Peyer's patch (tissue), 4 donors: Measurements from ENCODE around the gene COPZ1. TPM values are rescaled to one million over a fixed set of nuclear protein-coding genes. Genes with fewer than 3 reads are reported as not detected.

ENCODE experiments used
- DNase-seq, 3 donors: peaks; one replicate each; pipeline ENCODE4 v3.0.0-alpha.2; 2017 to 2019
- H3K27ac ChIP-seq, 4 donors: fragments of 200-600 bp; sonication (generic); one replicate each; pipeline ENCODE4 v1.5.1; 2016 to 2019
- H3K27me3 ChIP-seq, 2 donors: fragments of 200-600 bp; sonication (generic); one replicate each; pipeline ENCODE4 v1.5.1; 2019
- H3K36me3 ChIP-seq, 3 donors: fragments of 200-600 bp; sonication (generic); one replicate each; pipeline ENCODE4 v1.5.1; 2016 to 2019
- H3K4me1 ChIP-seq, 4 donors: fragments of 200-600 bp; sonication (generic); one replicate each; pipeline ENCODE4 v1.5.1; 2016 to 2019
- H3K4me3 ChIP-seq, 4 donors: fragments of 200-600 bp; sonication (generic); 1 replicate in 3 of 4; 2 replicates in 1 of 4; pipeline ENCODE4 v1.5.1; 2016 to 2019; ENCODE audit warnings: mild to moderate bottlenecking in 1 of 4
- H3K9me3 ChIP-seq, 4 donors: fragments of 200-600 bp; sonication (generic); one replicate each; pipeline ENCODE4 v1.5.1; 2016 to 2019; ENCODE audit warnings: mild to moderate bottlenecking in 1 of 4
- CTCF ChIP-seq, 6 experiments: fragments of 450-650 bp in 4 of 6; fragments of 200-600 bp in 2 of 6; sonication (generic) in 1 of 6; IDR thresholded peaks; one replicate each; pipeline ENCODE4 v1.5.1; 2017 to 2019; ENCODE audit warnings: antibody characterized with exemption in 6 of 6, mild to moderate bottlenecking in 3 of 6, moderate library complexity in 1 of 6
- POLR2A ChIP-seq, 2 donors: fragments of 450-650 bp; IDR thresholded peaks; one replicate each; pipeline ENCODE4 v1.5.1; 2017; ENCODE audit warnings: antibody characterized with exemption in 2 of 2, mild to moderate bottlenecking in 2 of 2, moderate library complexity in 2 of 2
- total RNA-seq, 4 donors: library from RNA; depleted of rRNA; stranded (reverse); fragments of >200 nt; gene quantifications; one replicate each; pipeline ENCODE4 v1.1.0, GENCODE V29; 2016

COPZ1 gene
- total RNA-seq, 4 donors from 2014 or later, result 42.4 to 66.9 (median 54.2) TPM

GRCh38 chr12:54378796-54379397 is 54.0 kb downstream of the COPZ1 start:
- H3K36me3 ChIP-seq, result no peaks in the 10 kb centered on the region
- TF ChIP-seq POLR2A (IDR thresholded peaks at IDR 0.05) (no peak), CTCF (IDR thresholded peaks at IDR 0.05) (no peak)
- H3K27me3 ChIP-seq, result no peaks in the 10 kb centered on the region
- H3K4me1 ChIP-seq, result peaks cover 0 to 9% (median 2%) of the 10 kb centered on the region in 4 donors
- H3K9me3 ChIP-seq, result no peaks in the 10 kb centered on the region
- peak overlapping the region; percentile 39 to 65 (median 60) for H3K27ac ChIP-seq
- peak overlapping the region; percentile 20 to 56 (median 44) for H3K4me3 ChIP-seq
- DNase-seq, result peak in 2 of 3 donors; percentile 75 to 78

- Histone ChIP-seq H3K27me3 (no peaks in the 10 kb centered on the region), H3K4me3 (peak overlapping the region; percentile 6 to 56 (median 44)), H3K27ac (peak overlapping the region; percentile 39 to 65 (median 60)), H3K9me3 (no peaks in the 10 kb centered on the region), H3K4me1 (peaks cover 0 to 9% (median 4%) of the 10 kb centered on the region in 4 donors), H3K36me3 (no peaks in the 10 kb centered on the region)
- peak; percentile 89 to 95 (median 94) for DNase-seq
- TF ChIP-seq POLR2A (IDR thresholded peaks at IDR 0.05), result no peak
- TF ChIP-seq CTCF (IDR thresholded peaks at IDR 0.05), result peak; percentile 92 to 100 (median 100)
Measured at GRCh38 chr12:54379398-54380201, 54.7 kb downstream of the COPZ1 start.

- H3K9me3 ChIP-seq, result no peaks in the 10 kb centered on the region
- H3K36me3 ChIP-seq, result no peaks in the 10 kb centered on the region
- no peaks in the 10 kb centered on the region for H3K27me3 ChIP-seq
- no peak for TF ChIP-seq CTCF (IDR thresholded peaks at IDR 0.05)
- TF ChIP-seq POLR2A (IDR thresholded peaks at IDR 0.05), result no peak
- no peak overlapping the region for H3K27ac ChIP-seq
- peaks cover 0 to 16% (median 9%) of the 10 kb centered on the region in 4 donors for H3K4me1 ChIP-seq
- H3K4me3 ChIP-seq, result no peak overlapping the region
- DNase-seq, result no peak
Measured at GRCh38 chr12:54381136-54381535, 56.2 kb downstream of the COPZ1 start.

- no peak for DNase-seq
- Histone ChIP-seq H3K4me1 (peaks cover 0 to 30% (median 9%) of the 10 kb centered on the region in 4 donors), H3K27ac (peak overlapping the region in 2 of 4 donors; percentile 56 to 67), H3K27me3 (no peaks in the 10 kb centered on the region), H3K4me3 (no peak overlapping the region), H3K36me3 (no peaks in the 10 kb centered on the region), H3K9me3 (no peaks in the 10 kb centered on the region)
- TF ChIP-seq CTCF (IDR thresholded peaks at IDR 0.05) (no peak), POLR2A (IDR thresholded peaks at IDR 0.05) (no peak)
Measured at GRCh38 chr12:54383041-54383609, 58.2 kb downstream of the COPZ1 start.

- Histone ChIP-seq H3K36me3 (no peaks in the 10 kb centered on the region), H3K4me3 (no peak within 1 kb of the TSS), H3K9me3 (no peaks in the 10 kb centered on the region), H3K27ac (peak within 1 kb of the TSS in 3 of 4 donors; percentile 56 to 69 (median 67)), H3K4me1 (peaks cover 0 to 24% (median 7%) of the 10 kb centered on the region in 4 donors), H3K27me3 (no peaks in the 10 kb centered on the region)
- peak in 2 of 3 donors; percentile 61 to 68 for DNase-seq
- TF ChIP-seq POLR2A (IDR thresholded peaks at IDR 0.05), result no peak
- TF ChIP-seq CTCF (IDR thresholded peaks at IDR 0.05), result no peak
Measured at GRCh38 chr12:54384591-54385041, 59.7 kb downstream of the COPZ1 start, which contains the start of gene ZNF385A. ZNF385A (minus strand) TSS chr12:54384733; CDS start chr12:54384514, 219 bp downstream.
